ENCODE measurements around the gene PIK3R4. TPM values are rescaled to one million over a fixed set of nuclear protein-coding genes. Genes with fewer than 3 reads are reported as not detected.

The PIK3R4 gene
- total and polyA plus RNA-seq, 11 donors = 10.9 to 24.3 (median 15.7) TPM

GRCh38 chr3:130649061-130649654, 97.5 kb downstream of the PIK3R4 start:
- ATAC-seq (no peak), DNase-seq (no peak)

GRCh38 chr3:130648293-130648692, 98.3 kb downstream of the PIK3R4 start:
- H3K27me3 ChIP-seq = no peaks in the 10 kb centered on the region
- TF ChIP-seq POLR2A (IDR thresholded peaks at IDR 0.05) (no peak), CTCF (IDR thresholded peaks at IDR 0.05) (no peak)
- H3K27ac ChIP-seq = no peak overlapping the region
- no peak overlapping the region for H3K4me3 ChIP-seq
- DNase-seq (no peak), ATAC-seq (no peak)
- no peaks in the 10 kb centered on the region for H3K36me3 ChIP-seq
- WGBS, 4 donors = 69 to 80% (median 77%) methylated on average over 2 of the region's 2 CpGs
- H3K9me3 ChIP-seq = no peaks in the 10 kb centered on the region
- H3K4me1 ChIP-seq = peaks cover 0 to 6% (median 0%) of the 10 kb centered on the region in 12 donors
- intact Hi-C loops (cut with DNase I) = no loop called here

More at GRCh38 chr3:130649061-130649654, 97.5 kb downstream of the PIK3R4 start:
- TF ChIP-seq CTCF (IDR thresholded peaks at IDR 0.05) = no peak
- no peak for TF ChIP-seq POLR2A (IDR thresholded peaks at IDR 0.05)
- Histone ChIP-seq H3K4me3 (no peak overlapping the region), H3K27ac (no peak overlapping the region), H3K9me3 (no peaks in the 10 kb centered on the region), H3K27me3 (no peaks in the 10 kb centered on the region), H3K36me3 (no peaks in the 10 kb centered on the region), H3K4me1 (peaks cover 0 to 6% (median 0%) of the 10 kb centered on the region in 12 donors)
- intact Hi-C loops (cut with DNase I) = no loop called here
- WGBS, 4 donors = 79 to 86% (median 84%) methylated on average over 30 of the region's 30 CpGs

- TF ChIP-seq POLR2A (IDR thresholded peaks at IDR 0.05) (no peak), CTCF (IDR thresholded peaks at IDR 0.05) (no peak)
- ATAC-seq = no peak
- H3K9me3 ChIP-seq = no peaks in the 10 kb centered on the region
- no peak overlapping the region for H3K4me3 ChIP-seq
- no peak overlapping the region for H3K27ac ChIP-seq
- no peak for DNase-seq
- no peaks in the 10 kb centered on the region for H3K36me3 ChIP-seq
- H3K27me3 ChIP-seq = no peaks in the 10 kb centered on the region
- WGBS, 4 donors = 36 to 52% (median 49%) methylated on average over 1 of the region's 1 CpG
- peaks cover 0 to 6% (median 0%) of the 10 kb centered on the region in 12 donors for H3K4me1 ChIP-seq
- intact Hi-C loops (cut with DNase I) = no loop called here
Measured at GRCh38 chr3:130645261-130645660, 101.4 kb downstream of the PIK3R4 start.

GRCh38 chr3:130644628-130645253, 101.9 kb downstream of the PIK3R4 start:
- DNase-seq = no peak
- Histone ChIP-seq H3K4me3 (no peak overlapping the region), H3K36me3 (no peaks in the 10 kb centered on the region), H3K27me3 (no peaks in the 10 kb centered on the region), H3K9me3 (no peaks in the 10 kb centered on the region), H3K4me1 (peaks cover 0 to 6% (median 0%) of the 10 kb centered on the region in 12 donors), H3K27ac (no peak overlapping the region)
- intact Hi-C loops (cut with DNase I) = no loop called here
- TF ChIP-seq CTCF (IDR thresholded peaks at IDR 0.05) = no peak
- no peak for TF ChIP-seq POLR2A (IDR thresholded peaks at IDR 0.05)
- peak in 1 of 4 donors; percentile 18 for ATAC-seq
- WGBS, 4 donors = 59 to 68% (median 61%) methylated on average over 4 of the region's 4 CpGs
